ENCODE data around the gene ASIC5. TPM values are rescaled to one million over a fixed set of nuclear protein-coding genes. Genes with fewer than 3 reads are reported as not detected.

The ASIC5 gene
- total RNA-seq, 1 experiment from 2014 or later: not detected

GRCh38 chr4:155781249-155781831 is 84.7 kb downstream of the ASIC5 start:
- BruUV-seq (replicated peaks): no TSS peak
- Histone ChIP-seq H3K9me3 (ENCODE audit: low read depth, low read length, poor library complexity, severe bottlenecking) (no peaks in the 10 kb centered on the region), H3K4me1 (ENCODE audit: insufficient read depth, low read length, poor library complexity, severe bottlenecking) (no peaks in the 10 kb centered on the region), H3K27ac (ENCODE audit: low read depth, low read length, poor library complexity, severe bottlenecking) (no peak overlapping the region), H3K36me3 (ENCODE audit: insufficient read depth, low read length, poor library complexity, severe bottlenecking) (no peaks in the 10 kb centered on the region), H3K4me3 (ENCODE audit: low read depth, low read length, poor library complexity, severe bottlenecking) (no peak overlapping the region), H3K27me3 (replicated peaks; ENCODE audit: insufficient read depth, low read depth, low read length, poor library complexity) (no peaks in the 10 kb centered on the region)
- CTCF ChIA-PET: no interaction called here
- POLR2A ChIA-PET (ENCODE audit: low non-redundant PET): no interaction called here
- no peak for DNase-seq (ENCODE audit: low spot score)
- no peak for TF ChIP-seq EZH2 (IDR thresholded peaks at IDR 0.05; ENCODE audit: borderline replicate concordance, low read depth, low read length, poor library complexity, severe bottlenecking)
- TF ChIP-seq CTCF (conservative IDR thresholded peaks at IDR 0.05; ENCODE audit: low read depth, low read length): no peak
- intact Hi-C loops (cut with micrococcal nuclease; ENCODE audit: unreplicated experiment): loop anchor here (10.0 kb wide), 1 partner anchor 797 kb away; no protein-coding TSS in a partner anchor

- no peaks in the 10 kb centered on the region for H3K4me1 ChIP-seq (ENCODE audit: insufficient read depth, low read length, poor library complexity, severe bottlenecking)
- CTCF ChIA-PET: no interaction called here
- TF ChIP-seq EZH2 (IDR thresholded peaks at IDR 0.05; ENCODE audit: borderline replicate concordance, low read depth, low read length, poor library complexity, severe bottlenecking): no peak
- no peak for TF ChIP-seq CTCF (conservative IDR thresholded peaks at IDR 0.05; ENCODE audit: low read depth, low read length)
- intact Hi-C loops (cut with micrococcal nuclease; ENCODE audit: unreplicated experiment): loop anchor here (10.0 kb wide), 1 partner anchor 796 kb away; no protein-coding TSS in a partner anchor
- no peaks in the 10 kb centered on the region for H3K27me3 ChIP-seq (replicated peaks; ENCODE audit: insufficient read depth, low read depth, low read length, poor library complexity)
- no peak overlapping the region for H3K27ac ChIP-seq (ENCODE audit: low read depth, low read length, poor library complexity, severe bottlenecking)
- H3K36me3 ChIP-seq (ENCODE audit: insufficient read depth, low read length, poor library complexity, severe bottlenecking): no peaks in the 10 kb centered on the region
- H3K9me3 ChIP-seq (ENCODE audit: low read depth, low read length, poor library complexity, severe bottlenecking): no peaks in the 10 kb centered on the region
- no TSS peak for BruUV-seq (replicated peaks)
- no peak for DNase-seq (ENCODE audit: low spot score)
- POLR2A ChIA-PET (ENCODE audit: low non-redundant PET): no interaction called here
- no peak overlapping the region for H3K4me3 ChIP-seq (ENCODE audit: low read depth, low read length, poor library complexity, severe bottlenecking)
Measured at GRCh38 chr4:155780775-155781174, 85.3 kb downstream of the ASIC5 start.

Other genes starting within 250 kb of the ASIC5 start
- 0.07 and 0.37 TPM in 2 replicates for gene GUCY1A1, start 199.4 kb downstream of the ASIC5 start, total RNA-seq (2021)
- not detected in 2 replicates for gene GUCY1B1, start 107.3 kb downstream of the ASIC5 start, total RNA-seq (2021)
- gene TDO2, start 37.4 kb upstream of the ASIC5 start, total RNA-seq (2021): 0.70 and 1.0 TPM in 2 replicates
- 1.4 and 1.9 TPM in 2 replicates for gene CTSO, start 87.6 kb upstream of the ASIC5 start, total RNA-seq (2021)

Data from A673 (cell line).